Measurements from ENCODE around the gene NDUFAF2.
"Not testable (repeated sequence)": the region's sequence is repeated elsewhere in the genome, so short reads cannot be mapped to it uniquely, and the experiment has no call there.

NDUFAF2 gene

GRCh38 chr5:60958088-60958487, 13.1 kb downstream of the NDUFAF2 start:
- Histone ChIP-seq H3K4me1 (ENCODE audit: control insufficient read depth in 1 of 2, insufficient read depth in 2 of 2, low read length in 2 of 2) (no peaks in the 10 kb centered on the region), H3K36me3 (ENCODE audit: control insufficient read depth in 1 of 2, insufficient read depth in 2 of 2, low read length in 2 of 2) (no peaks in the 10 kb centered on the region), H3K4me3 (ENCODE audit: low read depth in 1 of 2, low read length in 2 of 2) (no peak overlapping the region), H3K9me3 (ENCODE audit: control insufficient read depth in 1 of 2, low read length in 2 of 2) (peaks cover 0 to 4% of the 10 kb centered on the region in 2 donors), H3K27me3 (ENCODE audit: low read depth, low read length) (no peaks in the 10 kb centered on the region), H3K27ac (ENCODE audit: low read length) (no peak overlapping the region)

GRCh38 chr5:60958712-60959111, 13.7 kb downstream of the NDUFAF2 start:
- no peak overlapping the region for H3K27ac ChIP-seq (ENCODE audit: low read length)
- no peaks in the 10 kb centered on the region for H3K4me1 ChIP-seq (ENCODE audit: control insufficient read depth in 1 of 2, insufficient read depth in 2 of 2, low read length in 2 of 2)
- peaks cover 0 to 4% of the 10 kb centered on the region in 2 donors for H3K9me3 ChIP-seq (ENCODE audit: control insufficient read depth in 1 of 2, low read length in 2 of 2)
- no peak overlapping the region for H3K4me3 ChIP-seq (ENCODE audit: low read depth in 1 of 2, low read length in 2 of 2)
- H3K36me3 ChIP-seq (ENCODE audit: control insufficient read depth in 1 of 2, insufficient read depth in 2 of 2, low read length in 2 of 2) = no peaks in the 10 kb centered on the region
- H3K27me3 ChIP-seq (ENCODE audit: low read depth, low read length) = no peaks in the 10 kb centered on the region

- H3K9me3 ChIP-seq (ENCODE audit: control insufficient read depth in 1 of 2, low read length in 2 of 2) = peaks cover 0 to 4% of the 10 kb centered on the region in 2 donors
- no peaks in the 10 kb centered on the region for H3K36me3 ChIP-seq (ENCODE audit: control insufficient read depth in 1 of 2, insufficient read depth in 2 of 2, low read length in 2 of 2)
- no peak overlapping the region for H3K27ac ChIP-seq (ENCODE audit: low read length)
- H3K27me3 ChIP-seq (ENCODE audit: low read depth, low read length) = no peaks in the 10 kb centered on the region
- H3K4me1 ChIP-seq (ENCODE audit: control insufficient read depth in 1 of 2, insufficient read depth in 2 of 2, low read length in 2 of 2) = no peaks in the 10 kb centered on the region
- no peak overlapping the region for H3K4me3 ChIP-seq (ENCODE audit: low read depth in 1 of 2, low read length in 2 of 2)
These were observed 14.2 kb downstream of the NDUFAF2 start for GRCh38 chr5:60959156-60959555.

GRCh38 chr5:60960591-60960990, 15.6 kb downstream of the NDUFAF2 start:
- Histone ChIP-seq H3K4me3 (ENCODE audit: low read depth in 1 of 2, low read length in 2 of 2) (no peak overlapping the region), H3K27ac (ENCODE audit: low read length) (no peak overlapping the region), H3K27me3 (ENCODE audit: low read depth, low read length) (no peaks in the 10 kb centered on the region), H3K36me3 (ENCODE audit: control insufficient read depth in 1 of 2, insufficient read depth in 2 of 2, low read length in 2 of 2) (peaks cover 0 to 5% of the 10 kb centered on the region in 2 donors), H3K9me3 (ENCODE audit: control insufficient read depth in 1 of 2, low read length in 2 of 2) (no peaks in the 10 kb centered on the region), H3K4me1 (ENCODE audit: control insufficient read depth in 1 of 2, insufficient read depth in 2 of 2, low read length in 2 of 2) (no peaks in the 10 kb centered on the region)

GRCh38 chr5:60961685-60962084, 16.7 kb downstream of the NDUFAF2 start:
- peaks cover 0 to 5% of the 10 kb centered on the region in 2 donors for H3K36me3 ChIP-seq (ENCODE audit: control insufficient read depth in 1 of 2, insufficient read depth in 2 of 2, low read length in 2 of 2)
- H3K9me3 ChIP-seq (ENCODE audit: control insufficient read depth in 1 of 2, low read length in 2 of 2) = peaks cover 0 to 7% of the 10 kb centered on the region in 2 donors
- H3K4me3 ChIP-seq (ENCODE audit: low read depth in 1 of 2, low read length in 2 of 2) = no peak overlapping the region
- no peaks in the 10 kb centered on the region for H3K27me3 ChIP-seq (ENCODE audit: low read depth, low read length)
- H3K27ac ChIP-seq (ENCODE audit: low read length) = no peak overlapping the region
- no peaks in the 10 kb centered on the region for H3K4me1 ChIP-seq (ENCODE audit: control insufficient read depth in 1 of 2, insufficient read depth in 2 of 2, low read length in 2 of 2)

GRCh38 chr5:60972231-60972630, 27.2 kb downstream of the NDUFAF2 start:
- Histone ChIP-seq H3K27me3 (ENCODE audit: low read depth, low read length) (no peaks in the 10 kb centered on the region), H3K9me3 (ENCODE audit: control insufficient read depth in 1 of 2, low read length in 2 of 2) (peaks cover 0 to 12% of the 10 kb centered on the region in 2 donors), H3K4me3 (ENCODE audit: low read depth in 1 of 2, low read length in 2 of 2) (no peak overlapping the region), H3K36me3 (ENCODE audit: control insufficient read depth in 1 of 2, insufficient read depth in 2 of 2, low read length in 2 of 2) (no peaks in the 10 kb centered on the region), H3K27ac (ENCODE audit: low read length) (no peak overlapping the region), H3K4me1 (ENCODE audit: control insufficient read depth in 1 of 2, insufficient read depth in 2 of 2, low read length in 2 of 2) (no peaks in the 10 kb centered on the region)

GRCh38 chr5:60977956-60978737, 33.1 kb downstream of the NDUFAF2 start:
- no peaks in the 10 kb centered on the region for H3K36me3 ChIP-seq (ENCODE audit: control insufficient read depth in 1 of 2, insufficient read depth in 2 of 2, low read length in 2 of 2)
- H3K4me3 ChIP-seq (ENCODE audit: low read depth in 1 of 2, low read length in 2 of 2) = no peak overlapping the region
- no peak overlapping the region for H3K27ac ChIP-seq (ENCODE audit: low read length)

GRCh38 chr5:60978968-60979367, 34.0 kb downstream of the NDUFAF2 start:
- Histone ChIP-seq H3K4me1 (ENCODE audit: control insufficient read depth in 1 of 2, insufficient read depth in 2 of 2, low read length in 2 of 2) (no peaks in the 10 kb centered on the region), H3K9me3 (ENCODE audit: control insufficient read depth in 1 of 2, low read length in 2 of 2) (peaks cover 0 to 2% of the 10 kb centered on the region in 2 donors), H3K4me3 (ENCODE audit: low read depth in 1 of 2, low read length in 2 of 2) (no peak overlapping the region), H3K27me3 (ENCODE audit: low read depth, low read length) (no peaks in the 10 kb centered on the region), H3K36me3 (ENCODE audit: control insufficient read depth in 1 of 2, insufficient read depth in 2 of 2, low read length in 2 of 2) (no peaks in the 10 kb centered on the region), H3K27ac (ENCODE audit: low read length) (no peak overlapping the region)

More at GRCh38 chr5:60977956-60978737, 33.1 kb downstream of the NDUFAF2 start:
- H3K27me3 ChIP-seq (ENCODE audit: low read depth, low read length) = no peaks in the 10 kb centered on the region
- H3K9me3 ChIP-seq (ENCODE audit: control insufficient read depth in 1 of 2, low read length in 2 of 2) = peaks cover 0 to 2% of the 10 kb centered on the region in 2 donors
- no peaks in the 10 kb centered on the region for H3K4me1 ChIP-seq (ENCODE audit: control insufficient read depth in 1 of 2, insufficient read depth in 2 of 2, low read length in 2 of 2)

- H3K4me1 ChIP-seq (ENCODE audit: control insufficient read depth in 1 of 2, insufficient read depth in 2 of 2, low read length in 2 of 2) = no peaks in the 10 kb centered on the region
- H3K36me3 ChIP-seq (ENCODE audit: control insufficient read depth in 1 of 2, insufficient read depth in 2 of 2, low read length in 2 of 2) = no peaks in the 10 kb centered on the region
- no peak overlapping the region for H3K27ac ChIP-seq (ENCODE audit: low read length)
- no peak overlapping the region for H3K4me3 ChIP-seq (ENCODE audit: low read depth in 1 of 2, low read length in 2 of 2)
- peaks cover 0 to 2% of the 10 kb centered on the region in 2 donors for H3K9me3 ChIP-seq (ENCODE audit: control insufficient read depth in 1 of 2, low read length in 2 of 2)
- no peaks in the 10 kb centered on the region for H3K27me3 ChIP-seq (ENCODE audit: low read depth, low read length)
These were observed 35.5 kb downstream of the NDUFAF2 start for GRCh38 chr5:60980511-60980910.

GRCh38 chr5:60982127-60982526, 37.1 kb downstream of the NDUFAF2 start:
- H3K4me3 ChIP-seq (ENCODE audit: low read depth in 1 of 2, low read length in 2 of 2); H3K27me3 ChIP-seq (ENCODE audit: low read depth, low read length); H3K9me3 ChIP-seq (ENCODE audit: control insufficient read depth in 1 of 2, low read length in 2 of 2); H3K4me1 ChIP-seq (ENCODE audit: control insufficient read depth in 1 of 2, insufficient read depth in 2 of 2, low read length in 2 of 2); H3K27ac ChIP-seq (ENCODE audit: low read length); H3K36me3 ChIP-seq (ENCODE audit: control insufficient read depth in 1 of 2, insufficient read depth in 2 of 2, low read length in 2 of 2): not testable (repeated sequence)

GRCh38 chr5:60989790-60990189, 44.8 kb downstream of the NDUFAF2 start:
- Histone ChIP-seq H3K4me3 (ENCODE audit: low read depth in 1 of 2, low read length in 2 of 2) (no peak overlapping the region), H3K9me3 (ENCODE audit: control insufficient read depth in 1 of 2, low read length in 2 of 2) (peaks cover 0 to 5% of the 10 kb centered on the region in 2 donors), H3K36me3 (ENCODE audit: control insufficient read depth in 1 of 2, insufficient read depth in 2 of 2, low read length in 2 of 2) (no peaks in the 10 kb centered on the region), H3K4me1 (ENCODE audit: control insufficient read depth in 1 of 2, insufficient read depth in 2 of 2, low read length in 2 of 2) (no peaks in the 10 kb centered on the region), H3K27me3 (ENCODE audit: low read depth, low read length) (no peaks in the 10 kb centered on the region), H3K27ac (ENCODE audit: low read length) (no peak overlapping the region)

GRCh38 chr5:60992871-60993270, 47.9 kb downstream of the NDUFAF2 start:
- H3K27me3 ChIP-seq (ENCODE audit: low read depth, low read length) = no peaks in the 10 kb centered on the region
- no peaks in the 10 kb centered on the region for H3K36me3 ChIP-seq (ENCODE audit: control insufficient read depth in 1 of 2, insufficient read depth in 2 of 2, low read length in 2 of 2)
- no peak overlapping the region for H3K27ac ChIP-seq (ENCODE audit: low read length)
- no peaks in the 10 kb centered on the region for H3K4me1 ChIP-seq (ENCODE audit: control insufficient read depth in 1 of 2, insufficient read depth in 2 of 2, low read length in 2 of 2)
- H3K4me3 ChIP-seq (ENCODE audit: low read depth in 1 of 2, low read length in 2 of 2) = no peak overlapping the region
- H3K9me3 ChIP-seq (ENCODE audit: control insufficient read depth in 1 of 2, low read length in 2 of 2) = peaks cover 0 to 5% of the 10 kb centered on the region in 2 donors
